Measurements from ENCODE around the gene TSHZ1.

The TSHZ1 gene

GRCh38 chr18:75257605-75258004, 47.0 kb downstream of the TSHZ1 start:
- no peak overlapping the region for H3K9ac ChIP-seq (ENCODE audit: low read length)
- H3K9me3 ChIP-seq (ENCODE audit: insufficient read depth, low read length): no peaks in the 10 kb centered on the region
- H3K9me2 ChIP-seq (replicated peaks; ENCODE audit: insufficient read depth, low read length): no peaks in the 10 kb centered on the region
- no peak overlapping the region for H3K4me2 ChIP-seq (ENCODE audit: low read depth, low read length, poor library complexity, severe bottlenecking)
- H4K20me1 ChIP-seq (ENCODE audit: low read depth, low read length): peaks cover 8% of the 10 kb centered on the region
- no peaks in the 10 kb centered on the region for H3K27me3 ChIP-seq (ENCODE audit: low read length)
- H3F3A ChIP-seq (ENCODE audit: insufficient read depth): no peaks in the 10 kb centered on the region
- no peak overlapping the region for H3K4me3 ChIP-seq (ENCODE audit: insufficient read depth, low read length, poor library complexity, severe bottlenecking)
- H3K36me3 ChIP-seq (ENCODE audit: low read length): no peaks in the 10 kb centered on the region
- H2AFZ ChIP-seq (ENCODE audit: low read depth, low read length, severe bottlenecking): no peak overlapping the region
- no peaks in the 10 kb centered on the region for H3K79me2 ChIP-seq (ENCODE audit: insufficient read depth, low read length)
- TF ChIP-seq, protein P1, sequence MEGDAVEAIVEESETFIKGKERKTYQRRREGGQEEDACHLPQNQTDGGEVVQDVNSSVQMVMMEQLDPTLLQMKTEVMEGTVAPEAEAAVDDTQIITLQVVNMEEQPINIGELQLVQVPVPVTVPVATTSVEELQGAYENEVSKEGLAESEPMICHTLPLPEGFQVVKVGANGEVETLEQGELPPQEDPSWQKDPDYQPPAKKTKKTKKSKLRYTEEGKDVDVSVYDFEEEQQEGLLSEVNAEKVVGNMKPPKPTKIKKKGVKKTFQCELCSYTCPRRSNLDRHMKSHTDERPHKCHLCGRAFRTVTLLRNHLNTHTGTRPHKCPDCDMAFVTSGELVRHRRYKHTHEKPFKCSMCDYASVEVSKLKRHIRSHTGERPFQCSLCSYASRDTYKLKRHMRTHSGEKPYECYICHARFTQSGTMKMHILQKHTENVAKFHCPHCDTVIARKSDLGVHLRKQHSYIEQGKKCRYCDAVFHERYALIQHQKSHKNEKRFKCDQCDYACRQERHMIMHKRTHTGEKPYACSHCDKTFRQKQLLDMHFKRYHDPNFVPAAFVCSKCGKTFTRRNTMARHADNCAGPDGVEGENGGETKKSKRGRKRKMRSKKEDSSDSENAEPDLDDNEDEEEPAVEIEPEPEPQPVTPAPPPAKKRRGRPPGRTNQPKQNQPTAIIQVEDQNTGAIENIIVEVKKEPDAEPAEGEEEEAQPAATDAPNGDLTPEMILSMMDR (IDR thresholded peaks at IDR 0.05; ENCODE audit: insufficient read depth, low read length, poor library complexity, severe bottlenecking): no peak
- TF ChIP-seq EZH2phosphoT487 (conservative IDR thresholded peaks at IDR 0.05; ENCODE audit: low read length): no peak
- no peak overlapping the region for H3K27ac ChIP-seq (ENCODE audit: low read depth, low read length)

- Histone ChIP-seq H4K20me1 (ENCODE audit: low read depth, low read length) (no peaks in the 10 kb centered on the region; the same call in 1 of the 2 replicates), H3K9ac (ENCODE audit: low read length) (no peak overlapping the region)
These were observed 51.0 kb downstream of the TSHZ1 start for GRCh38 chr18:75261430-75262223.

GRCh38 chr18:75262511-75262910, 51.9 kb downstream of the TSHZ1 start:
- Histone ChIP-seq H3K9ac (ENCODE audit: low read length) (no peak overlapping the region), H3K4me2 (ENCODE audit: low read depth, low read length, poor library complexity, severe bottlenecking) (no peak overlapping the region), H3K36me3 (ENCODE audit: low read length) (no peaks in the 10 kb centered on the region), H3K27me3 (ENCODE audit: low read length) (no peaks in the 10 kb centered on the region), H3K9me3 (ENCODE audit: insufficient read depth, low read length) (no peaks in the 10 kb centered on the region), H2AFZ (ENCODE audit: low read depth, low read length, severe bottlenecking) (no peak overlapping the region), H3K79me2 (ENCODE audit: insufficient read depth, low read length) (no peaks in the 10 kb centered on the region), H3F3A (ENCODE audit: insufficient read depth) (no peaks in the 10 kb centered on the region), H4K20me1 (ENCODE audit: low read depth, low read length) (no peaks in the 10 kb centered on the region), H3K27ac (ENCODE audit: low read depth, low read length) (no peak overlapping the region), H3K4me3 (ENCODE audit: insufficient read depth, low read length, poor library complexity, severe bottlenecking) (no peak overlapping the region), H3K9me2 (replicated peaks; ENCODE audit: insufficient read depth, low read length) (no peaks in the 10 kb centered on the region)
- TF ChIP-seq, protein P1 (IDR thresholded peaks at IDR 0.05; ENCODE audit: insufficient read depth, low read length, poor library complexity, severe bottlenecking): no peak
- TF ChIP-seq EZH2phosphoT487 (conservative IDR thresholded peaks at IDR 0.05; ENCODE audit: low read length): no peak

More at GRCh38 chr18:75261430-75262223, 51.0 kb downstream of the TSHZ1 start:
- Histone ChIP-seq H2AFZ (ENCODE audit: low read depth, low read length, severe bottlenecking) (no peak overlapping the region), H3K9me3 (ENCODE audit: insufficient read depth, low read length) (no peaks in the 10 kb centered on the region), H3K27ac (ENCODE audit: low read depth, low read length) (no peak overlapping the region), H3K9me2 (replicated peaks; ENCODE audit: insufficient read depth, low read length) (no peaks in the 10 kb centered on the region), H3K79me2 (ENCODE audit: insufficient read depth, low read length) (no peaks in the 10 kb centered on the region), H3K36me3 (ENCODE audit: low read length) (no peaks in the 10 kb centered on the region), H3K4me3 (ENCODE audit: insufficient read depth, low read length, poor library complexity, severe bottlenecking) (no peak overlapping the region), H3K4me2 (ENCODE audit: low read depth, low read length, poor library complexity, severe bottlenecking) (no peak overlapping the region), H3F3A (ENCODE audit: insufficient read depth) (no peaks in the 10 kb centered on the region), H3K27me3 (ENCODE audit: low read length) (no peaks in the 10 kb centered on the region)
- TF ChIP-seq, protein P1 (IDR thresholded peaks at IDR 0.05; ENCODE audit: insufficient read depth, low read length, poor library complexity, severe bottlenecking): no peak
- no peak for TF ChIP-seq EZH2phosphoT487 (conservative IDR thresholded peaks at IDR 0.05; ENCODE audit: low read length)

All from SU-DHL-6 (cell line).